ENCODE results near the gene FKTN.

DNA sequence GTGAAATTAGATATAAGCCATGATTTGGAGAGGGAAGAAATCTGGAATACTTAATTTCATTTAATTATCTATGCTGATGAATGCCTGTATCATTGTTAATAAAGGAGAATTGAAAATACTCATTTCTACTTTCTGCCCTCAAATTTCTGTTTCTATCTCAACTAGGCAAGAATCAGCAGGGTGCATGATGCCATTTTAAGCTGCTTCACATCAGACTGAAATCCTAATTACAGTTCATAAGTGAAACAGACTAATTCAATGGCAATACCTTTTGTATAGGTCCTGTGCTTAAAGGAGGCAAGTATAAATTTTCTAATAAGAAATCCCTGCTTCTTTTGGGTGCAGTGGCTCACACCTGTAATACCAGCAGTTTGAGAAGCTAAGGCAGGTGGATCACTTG lies 82.0 kb downstream of the FKTN start:
- TF ChIP-seq, protein P1, sequence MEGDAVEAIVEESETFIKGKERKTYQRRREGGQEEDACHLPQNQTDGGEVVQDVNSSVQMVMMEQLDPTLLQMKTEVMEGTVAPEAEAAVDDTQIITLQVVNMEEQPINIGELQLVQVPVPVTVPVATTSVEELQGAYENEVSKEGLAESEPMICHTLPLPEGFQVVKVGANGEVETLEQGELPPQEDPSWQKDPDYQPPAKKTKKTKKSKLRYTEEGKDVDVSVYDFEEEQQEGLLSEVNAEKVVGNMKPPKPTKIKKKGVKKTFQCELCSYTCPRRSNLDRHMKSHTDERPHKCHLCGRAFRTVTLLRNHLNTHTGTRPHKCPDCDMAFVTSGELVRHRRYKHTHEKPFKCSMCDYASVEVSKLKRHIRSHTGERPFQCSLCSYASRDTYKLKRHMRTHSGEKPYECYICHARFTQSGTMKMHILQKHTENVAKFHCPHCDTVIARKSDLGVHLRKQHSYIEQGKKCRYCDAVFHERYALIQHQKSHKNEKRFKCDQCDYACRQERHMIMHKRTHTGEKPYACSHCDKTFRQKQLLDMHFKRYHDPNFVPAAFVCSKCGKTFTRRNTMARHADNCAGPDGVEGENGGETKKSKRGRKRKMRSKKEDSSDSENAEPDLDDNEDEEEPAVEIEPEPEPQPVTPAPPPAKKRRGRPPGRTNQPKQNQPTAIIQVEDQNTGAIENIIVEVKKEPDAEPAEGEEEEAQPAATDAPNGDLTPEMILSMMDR (IDR thresholded peaks at IDR 0.05): no peak
- no peak for TF ChIP-seq POLR2A (IDR thresholded peaks at IDR 0.05)
- no peak for TF ChIP-seq POLR2AphosphoS5 (IDR thresholded peaks at IDR 0.05)
